ENCODE results near the gene NEK2. TPM values are rescaled to one million over a fixed set of nuclear protein-coding genes. Genes with fewer than 3 reads are reported as not detected.

NEK2 gene
- total and polyA plus RNA-seq, 2 of the 13 experiments (the other 11 are each of a cell fraction or from before 2014, with no cell fraction given), result 10.9 to 40.8 TPM

DNA sequence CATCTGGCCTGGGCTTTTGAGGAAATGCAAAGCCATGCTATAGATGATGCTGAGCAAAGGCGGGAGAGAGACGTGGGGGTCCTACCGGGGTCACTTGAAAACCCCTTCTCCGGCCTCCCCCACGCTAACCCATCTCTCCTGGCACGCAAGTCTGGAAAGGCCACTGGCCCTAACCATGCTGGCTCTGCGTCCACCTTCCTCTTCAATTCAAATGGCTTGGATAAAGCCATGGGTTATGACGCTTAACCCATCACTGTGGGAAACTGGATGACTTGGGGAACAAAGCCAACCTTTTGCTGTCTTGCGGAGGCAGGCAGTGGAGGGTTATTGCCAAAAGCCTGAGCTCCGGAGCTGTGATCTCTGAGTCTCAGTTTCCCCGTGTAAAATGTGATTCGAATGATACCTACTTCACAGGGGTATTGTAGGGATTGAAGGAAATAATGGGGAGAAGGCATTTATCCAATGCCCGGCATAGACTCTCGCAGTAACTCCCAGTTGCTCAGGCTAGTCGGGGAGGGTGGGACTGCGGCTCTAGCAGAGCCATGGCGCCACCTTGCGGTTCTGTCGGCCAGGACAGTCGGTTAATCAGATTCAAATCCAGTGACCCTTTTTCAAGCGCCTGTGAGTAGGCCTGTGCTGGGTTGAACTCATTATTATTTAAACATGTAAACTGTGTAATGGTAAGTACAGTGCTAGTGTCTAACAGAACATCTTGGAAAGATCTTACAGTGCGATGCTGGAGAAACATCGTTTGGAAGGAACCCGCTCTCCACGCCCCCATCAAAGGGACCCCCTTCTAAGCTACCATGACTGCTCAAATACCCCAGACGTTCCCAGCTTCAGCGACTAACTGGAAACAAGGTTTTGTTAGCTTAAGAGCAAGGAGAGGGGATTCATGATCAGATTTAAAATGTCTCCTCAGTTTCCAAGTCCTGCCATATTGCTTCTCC is 20.3 kb downstream of the NEK2 start (continued):
- TF ChIP-seq, protein P1, sequence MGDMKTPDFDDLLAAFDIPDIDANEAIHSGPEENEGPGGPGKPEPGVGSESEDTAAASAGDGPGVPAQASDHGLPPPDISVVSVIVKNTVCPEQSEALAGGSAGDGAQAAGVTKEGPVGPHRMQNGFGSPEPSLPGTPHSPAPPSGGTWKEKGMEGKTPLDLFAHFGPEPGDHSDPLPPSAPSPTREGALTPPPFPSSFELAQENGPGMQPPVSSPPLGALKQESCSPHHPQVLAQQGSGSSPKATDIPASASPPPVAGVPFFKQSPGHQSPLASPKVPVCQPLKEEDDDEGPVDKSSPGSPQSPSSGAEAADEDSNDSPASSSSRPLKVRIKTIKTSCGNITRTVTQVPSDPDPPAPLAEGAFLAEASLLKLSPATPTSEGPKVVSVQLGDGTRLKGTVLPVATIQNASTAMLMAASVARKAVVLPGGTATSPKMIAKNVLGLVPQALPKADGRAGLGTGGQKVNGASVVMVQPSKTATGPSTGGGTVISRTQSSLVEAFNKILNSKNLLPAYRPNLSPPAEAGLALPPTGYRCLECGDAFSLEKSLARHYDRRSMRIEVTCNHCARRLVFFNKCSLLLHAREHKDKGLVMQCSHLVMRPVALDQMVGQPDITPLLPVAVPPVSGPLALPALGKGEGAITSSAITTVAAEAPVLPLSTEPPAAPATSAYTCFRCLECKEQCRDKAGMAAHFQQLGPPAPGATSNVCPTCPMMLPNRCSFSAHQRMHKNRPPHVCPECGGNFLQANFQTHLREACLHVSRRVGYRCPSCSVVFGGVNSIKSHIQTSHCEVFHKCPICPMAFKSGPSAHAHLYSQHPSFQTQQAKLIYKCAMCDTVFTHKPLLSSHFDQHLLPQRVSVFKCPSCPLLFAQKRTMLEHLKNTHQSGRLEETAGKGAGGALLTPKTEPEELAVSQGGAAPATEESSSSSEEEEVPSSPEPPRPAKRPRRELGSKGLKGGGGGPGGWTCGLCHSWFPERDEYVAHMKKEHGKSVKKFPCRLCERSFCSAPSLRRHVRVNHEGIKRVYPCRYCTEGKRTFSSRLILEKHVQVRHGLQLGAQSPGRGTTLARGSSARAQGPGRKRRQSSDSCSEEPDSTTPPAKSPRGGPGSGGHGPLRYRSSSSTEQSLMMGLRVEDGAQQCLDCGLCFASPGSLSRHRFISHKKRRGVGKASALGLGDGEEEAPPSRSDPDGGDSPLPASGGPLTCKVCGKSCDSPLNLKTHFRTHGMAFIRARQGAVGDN (CRISPR knock-in tag; IDR thresholded peaks at IDR 0.05), result no peak
- TF ChIP-seq PHF21A (CRISPR knock-in tag; IDR thresholded peaks at IDR 0.05) (no peak), GTF2F1 (IDR thresholded peaks at IDR 0.05; ENCODE audit: low read length) (no peak), ZNF335 (CRISPR knock-in tag; IDR thresholded peaks at IDR 0.05) (0 out of 2 replicates have a peak, but pooled peaks have one; percentile 31), ZNF777 (CRISPR knock-in tag; IDR thresholded peaks at IDR 0.05) (no peak), ZNF660 (CRISPR knock-in tag; IDR thresholded peaks at IDR 0.05; ENCODE audit: borderline replicate concordance, low read depth) (no peak), CAMTA2 (CRISPR knock-in tag; IDR thresholded peaks at IDR 0.05; ENCODE audit: borderline replicate concordance) (no peak), ZNF18 (CRISPR knock-in tag; IDR thresholded peaks at IDR 0.05; ENCODE audit: insufficient replicate concordance) (no peak), ETV5 (CRISPR knock-in tag; IDR thresholded peaks at IDR 0.05; ENCODE audit: borderline replicate concordance) (peak; percentile 12; the same call in 1 of the 2 replicates), RBAK (CRISPR knock-in tag; IDR thresholded peaks at IDR 0.05) (no peak), THYN1 (CRISPR knock-in tag; IDR thresholded peaks at IDR 0.05; ENCODE audit: borderline replicate concordance, low read depth) (no peak), RCOR2 (CRISPR knock-in tag; IDR thresholded peaks at IDR 0.05) (no peak), ZKSCAN8 (CRISPR knock-in tag; IDR thresholded peaks at IDR 0.05; ENCODE audit: borderline replicate concordance) (no peak; the same call in 1 of the 2 replicates), KDM5B (CRISPR knock-in tag; IDR thresholded peaks at IDR 0.05; ENCODE audit: borderline replicate concordance) (no peak), AGO1 (IDR thresholded peaks at IDR 0.05; ENCODE audit: low read depth, low read length, poor library complexity, severe bottlenecking) (no peak), ZNF788 (CRISPR knock-in tag; IDR thresholded peaks at IDR 0.05; ENCODE audit: borderline replicate concordance) (no peak), FOXK2 (IDR thresholded peaks at IDR 0.05) (no peak)
- TF ChIP-seq, protein P2, sequence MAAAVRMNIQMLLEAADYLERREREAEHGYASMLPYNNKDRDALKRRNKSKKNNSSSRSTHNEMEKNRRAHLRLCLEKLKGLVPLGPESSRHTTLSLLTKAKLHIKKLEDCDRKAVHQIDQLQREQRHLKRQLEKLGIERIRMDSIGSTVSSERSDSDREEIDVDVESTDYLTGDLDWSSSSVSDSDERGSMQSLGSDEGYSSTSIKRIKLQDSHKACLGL (CRISPR knock-in tag; IDR thresholded peaks at IDR 0.05), result no peak
- TF ChIP-seq, protein P3, sequence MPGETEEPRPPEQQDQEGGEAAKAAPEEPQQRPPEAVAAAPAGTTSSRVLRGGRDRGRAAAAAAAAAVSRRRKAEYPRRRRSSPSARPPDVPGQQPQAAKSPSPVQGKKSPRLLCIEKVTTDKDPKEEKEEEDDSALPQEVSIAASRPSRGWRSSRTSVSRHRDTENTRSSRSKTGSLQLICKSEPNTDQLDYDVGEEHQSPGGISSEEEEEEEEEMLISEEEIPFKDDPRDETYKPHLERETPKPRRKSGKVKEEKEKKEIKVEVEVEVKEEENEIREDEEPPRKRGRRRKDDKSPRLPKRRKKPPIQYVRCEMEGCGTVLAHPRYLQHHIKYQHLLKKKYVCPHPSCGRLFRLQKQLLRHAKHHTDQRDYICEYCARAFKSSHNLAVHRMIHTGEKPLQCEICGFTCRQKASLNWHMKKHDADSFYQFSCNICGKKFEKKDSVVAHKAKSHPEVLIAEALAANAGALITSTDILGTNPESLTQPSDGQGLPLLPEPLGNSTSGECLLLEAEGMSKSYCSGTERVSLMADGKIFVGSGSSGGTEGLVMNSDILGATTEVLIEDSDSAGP (CRISPR knock-in tag; IDR thresholded peaks at IDR 0.05; ENCODE audit: borderline replicate concordance), result peak; percentile 47; the same call in 1 of the 2 replicates

All from HepG2 (cell line).